NB4 (cell line): ENCODE measurements around the gene DPF1.
A peak's percentile ranks its signal among the peaks of the same experiment; 100 is the strongest.
"Not testable (repeated sequence)": the region's sequence is repeated elsewhere in the genome, so short reads cannot be mapped to it uniquely, and the experiment has no call there.

Experiments used
- DNase-seq: peaks from one replicate; pipeline ENCODE4 v3.0.0; 2010; ENCODE audit warnings: low read depth
- H3K4me3 ChIP-seq: one replicate; pipeline ENCODE4 v1.5.1; 2011; ENCODE audit warnings: mild to moderate bottlenecking, low read depth, low read length, moderate library complexity
- MYC ChIP-seq: IDR thresholded peaks from 2 replicates; pipeline ENCODE4 v1.6.1; 2011; ENCODE audit warnings: low read depth, low read length
- POLR2A ChIP-seq: IDR thresholded peaks from 2 replicates; pipeline ENCODE4 v1.6.1; 2011; ENCODE audit warnings: mild to moderate bottlenecking; ENCODE audit not compliant: insufficient read length; ENCODE audit errors: extremely low read depth
- TF ChIP-seq, protein P1 (sequence below): IDR thresholded peaks from 2 replicates; pipeline ENCODE4 v1.6.1; 2011; ENCODE audit warnings: low read depth, low read length
- TF ChIP-seq, protein P2 (sequence below): IDR thresholded peaks from one replicate; pipeline ENCODE4 v1.5.1; 2012; ENCODE audit warnings: low read depth, low read length

Gene DPF1

GRCh38 chr19:38229585-38230073 is 5.6 kb upstream of the DPF1 start:
- H3K4me3 ChIP-seq, result no peak overlapping the region
- peak; percentile 74 for DNase-seq
- TF ChIP-seq, protein P1, sequence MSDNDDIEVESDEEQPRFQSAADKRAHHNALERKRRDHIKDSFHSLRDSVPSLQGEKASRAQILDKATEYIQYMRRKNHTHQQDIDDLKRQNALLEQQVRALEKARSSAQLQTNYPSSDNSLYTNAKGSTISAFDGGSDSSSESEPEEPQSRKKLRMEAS, result no peak
- TF ChIP-seq MYC (no peak), POLR2A (no peak)
- TF ChIP-seq, protein P2, sequence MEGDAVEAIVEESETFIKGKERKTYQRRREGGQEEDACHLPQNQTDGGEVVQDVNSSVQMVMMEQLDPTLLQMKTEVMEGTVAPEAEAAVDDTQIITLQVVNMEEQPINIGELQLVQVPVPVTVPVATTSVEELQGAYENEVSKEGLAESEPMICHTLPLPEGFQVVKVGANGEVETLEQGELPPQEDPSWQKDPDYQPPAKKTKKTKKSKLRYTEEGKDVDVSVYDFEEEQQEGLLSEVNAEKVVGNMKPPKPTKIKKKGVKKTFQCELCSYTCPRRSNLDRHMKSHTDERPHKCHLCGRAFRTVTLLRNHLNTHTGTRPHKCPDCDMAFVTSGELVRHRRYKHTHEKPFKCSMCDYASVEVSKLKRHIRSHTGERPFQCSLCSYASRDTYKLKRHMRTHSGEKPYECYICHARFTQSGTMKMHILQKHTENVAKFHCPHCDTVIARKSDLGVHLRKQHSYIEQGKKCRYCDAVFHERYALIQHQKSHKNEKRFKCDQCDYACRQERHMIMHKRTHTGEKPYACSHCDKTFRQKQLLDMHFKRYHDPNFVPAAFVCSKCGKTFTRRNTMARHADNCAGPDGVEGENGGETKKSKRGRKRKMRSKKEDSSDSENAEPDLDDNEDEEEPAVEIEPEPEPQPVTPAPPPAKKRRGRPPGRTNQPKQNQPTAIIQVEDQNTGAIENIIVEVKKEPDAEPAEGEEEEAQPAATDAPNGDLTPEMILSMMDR, result no peak

DNA sequence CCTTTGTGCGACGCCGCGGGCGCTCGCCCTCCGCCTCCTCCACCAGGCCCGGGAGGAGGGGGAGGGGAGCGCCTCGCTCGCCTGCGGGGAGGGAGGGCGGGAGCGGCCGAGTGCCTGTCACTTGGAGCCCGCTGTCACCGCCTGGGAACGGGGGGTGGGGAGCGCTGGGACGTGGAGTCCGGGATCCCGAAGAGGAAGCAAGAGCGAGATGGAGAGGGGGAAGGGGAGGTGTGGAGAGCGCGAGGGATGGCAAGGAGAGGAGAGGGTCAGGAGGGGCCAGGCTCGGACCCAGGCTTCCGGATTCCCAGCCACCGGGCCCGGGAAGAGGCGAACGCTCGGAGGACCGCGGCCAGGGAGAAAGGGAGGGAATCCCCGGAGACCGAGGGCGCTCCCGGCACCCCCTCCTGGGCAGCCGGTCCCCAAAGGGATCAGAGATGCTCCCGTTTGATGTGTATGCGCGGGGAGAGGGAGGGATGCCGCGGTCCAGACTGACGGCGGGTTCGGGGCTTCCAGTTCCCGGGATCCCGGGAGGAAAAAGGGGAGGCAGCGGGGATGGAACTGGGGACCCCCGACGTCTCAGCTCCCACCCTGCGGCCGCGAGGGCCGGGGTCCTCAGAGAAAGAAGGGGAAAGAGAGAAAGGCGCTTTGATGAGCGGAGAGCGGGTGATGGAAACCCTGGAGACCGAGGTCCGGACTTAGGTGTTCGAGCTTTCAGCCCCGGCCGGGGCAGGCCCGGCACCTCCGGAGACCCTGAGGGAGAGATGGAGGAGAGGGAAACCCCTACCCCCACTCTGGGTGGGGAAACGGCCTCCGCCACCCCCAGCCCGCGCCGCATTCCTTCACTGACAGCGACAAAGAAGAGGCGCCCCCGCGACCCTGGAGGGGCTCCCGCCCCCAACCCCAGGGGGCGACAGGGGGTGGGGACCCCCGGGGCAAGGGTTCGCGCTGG is 4.7 kb upstream of the DPF1 start:
- TF ChIP-seq MYC, result no peak
- TF ChIP-seq, protein P1, result no peak
- TF ChIP-seq POLR2A, result no peak
- TF ChIP-seq, protein P2, result no peak
- no peak for DNase-seq
- no peak overlapping the region for H3K4me3 ChIP-seq

GRCh38 chr19:38228005-38228377 is 4.0 kb upstream of the DPF1 start:
- DNase-seq, result no peak
- TF ChIP-seq MYC, result no peak
- TF ChIP-seq, protein P1, result no peak
- TF ChIP-seq POLR2A, result no peak
- TF ChIP-seq, protein P2, result no peak
- no peak overlapping the region for H3K4me3 ChIP-seq

GRCh38 chr19:38227287-38228004 is 3.4 kb upstream of the DPF1 start:
- no peak overlapping the region for H3K4me3 ChIP-seq
- DNase-seq, result no peak
- TF ChIP-seq, protein P2, result no peak
- TF ChIP-seq, protein P1, result no peak
- TF ChIP-seq MYC, result no peak
- no peak for TF ChIP-seq POLR2A

- H3K4me3 ChIP-seq, DNase-seq: not testable (repeated sequence)
Measured at GRCh38 chr19:38224863-38225218, 819 bp upstream of the DPF1 start.

DNA sequence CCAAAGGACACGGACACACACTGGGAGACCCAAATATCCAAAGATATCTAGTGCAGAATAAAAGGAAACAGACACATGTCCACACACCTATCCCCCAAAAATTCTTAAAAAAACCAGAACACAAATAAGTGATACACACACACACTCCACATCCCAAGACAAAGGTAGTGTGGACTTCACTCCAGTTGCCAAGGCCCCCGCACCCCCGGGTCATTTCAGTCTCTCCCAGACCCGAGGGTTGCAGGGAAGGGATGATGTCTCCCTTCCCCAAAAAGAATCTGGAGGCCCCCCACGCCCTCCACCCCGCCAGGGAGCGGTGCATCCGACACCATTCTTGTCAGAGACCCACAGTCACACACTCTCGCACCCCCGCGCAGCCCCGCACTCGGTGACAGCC is 407 bp downstream of the DPF1 start:
- no peak for DNase-seq
- TF ChIP-seq, protein P2, result no peak
- TF ChIP-seq MYC (no peak), POLR2A (no peak)
- TF ChIP-seq, protein P1, result no peak
- H3K4me3 ChIP-seq, result no peak overlapping the region
